GM12875 (cell line): ENCODE data around the gene SLC20A1.
"Not testable (repeated sequence)": the region's sequence is repeated elsewhere in the genome, so short reads cannot be mapped to it uniquely, and the experiment has no call there.

ENCODE experiments used
- H3K4me3 ChIP-seq: one replicate; pipeline ENCODE4 v1.5.1; 2011; ENCODE audit warnings: low read depth, low read length, control low read depth
- CTCF ChIP-seq: IDR thresholded peaks from 2 replicates; pipeline ENCODE4 v1.5.1; 2011; ENCODE audit warnings: low read depth, mild to moderate bottlenecking, control low read depth, inconsistent platforms, low read length, moderate library complexity, borderline replicate concordance; ENCODE audit not compliant: insufficient read depth

SLC20A1 gene

GRCh38 chr2:112664689-112665088 is 18.9 kb downstream of the SLC20A1 start:
- H3K4me3 ChIP-seq, result no peak overlapping the region
- TF ChIP-seq CTCF, result no peak

- no peak for TF ChIP-seq CTCF
- no peak overlapping the region for H3K4me3 ChIP-seq
Measured at GRCh38 chr2:112665113-112665780, 19.5 kb downstream of the SLC20A1 start.

GRCh38 chr2:112666761-112667122 is 21.0 kb downstream of the SLC20A1 start:
- no peak for TF ChIP-seq CTCF
- no peak overlapping the region for H3K4me3 ChIP-seq

- H3K4me3 ChIP-seq, result not testable (repeated sequence)
Measured at GRCh38 chr2:112667540-112667939, 21.8 kb downstream of the SLC20A1 start.

GRCh38 chr2:112669667-112670066 is 23.9 kb downstream of the SLC20A1 start:
- TF ChIP-seq CTCF, result no peak
- no peak overlapping the region for H3K4me3 ChIP-seq

- TF ChIP-seq CTCF, result no peak
- no peak overlapping the region for H3K4me3 ChIP-seq
Measured at GRCh38 chr2:112670252-112671022, 24.7 kb downstream of the SLC20A1 start.

GRCh38 chr2:112671801-112672200 is 26.1 kb downstream of the SLC20A1 start:
- TF ChIP-seq CTCF, result no peak
- H3K4me3 ChIP-seq, result no peak overlapping the region
